ENCODE measurements around the gene TRIM15.
A peak's percentile ranks its signal among the peaks of the same experiment; 100 is the strongest.
"Not testable (repeated sequence)": the region's sequence is repeated elsewhere in the genome, so short reads cannot be mapped to it uniquely, and the experiment has no call there.

Gene TRIM15

DNA sequence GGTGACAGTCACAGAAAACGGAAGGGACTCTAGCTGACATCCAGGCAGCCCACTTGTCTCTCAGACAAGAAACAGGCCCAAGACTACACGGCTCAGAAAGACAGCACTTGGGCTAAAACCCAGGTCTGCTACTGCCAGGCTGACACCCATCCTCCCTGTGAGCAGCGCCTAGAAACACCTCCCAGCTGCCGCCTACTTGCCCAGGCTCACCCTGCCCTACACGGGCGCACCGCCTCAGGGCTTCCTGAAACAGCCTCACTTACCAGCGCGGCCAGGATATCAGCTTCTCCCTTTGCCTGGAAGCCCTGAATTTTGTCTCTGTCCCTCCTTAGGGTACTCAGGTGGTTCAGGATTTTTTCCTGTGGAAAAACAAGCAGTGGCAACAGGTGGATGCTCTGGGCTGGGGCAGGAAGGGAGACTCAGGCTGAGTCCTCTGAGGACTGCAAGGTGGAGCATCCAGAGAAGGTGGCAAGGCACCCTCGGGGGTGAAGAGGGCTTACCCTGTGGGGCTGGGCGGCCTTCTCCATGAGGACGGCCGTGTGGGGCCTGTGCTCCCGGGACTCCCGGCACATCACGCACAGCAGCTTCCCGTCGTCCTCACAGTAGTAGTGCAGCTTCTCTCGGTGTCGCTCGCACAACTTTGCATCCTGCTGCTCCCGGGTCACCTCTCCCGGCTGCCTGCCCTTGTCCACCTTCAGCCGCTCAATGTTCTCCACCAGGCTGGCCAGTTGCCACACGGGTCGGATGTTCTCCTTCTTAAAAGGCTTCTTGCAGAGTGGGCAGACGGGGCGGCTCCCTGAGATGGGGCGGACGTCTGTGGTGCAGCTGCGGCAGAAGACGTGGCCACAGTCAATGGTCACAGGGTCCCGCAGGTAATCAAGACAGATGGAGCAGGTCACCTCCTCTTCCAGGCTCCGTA, 35.1 kb downstream of the TRIM15 start:
- DNase-seq (ENCODE audit: low read depth, low spot score): no peak

DNA sequence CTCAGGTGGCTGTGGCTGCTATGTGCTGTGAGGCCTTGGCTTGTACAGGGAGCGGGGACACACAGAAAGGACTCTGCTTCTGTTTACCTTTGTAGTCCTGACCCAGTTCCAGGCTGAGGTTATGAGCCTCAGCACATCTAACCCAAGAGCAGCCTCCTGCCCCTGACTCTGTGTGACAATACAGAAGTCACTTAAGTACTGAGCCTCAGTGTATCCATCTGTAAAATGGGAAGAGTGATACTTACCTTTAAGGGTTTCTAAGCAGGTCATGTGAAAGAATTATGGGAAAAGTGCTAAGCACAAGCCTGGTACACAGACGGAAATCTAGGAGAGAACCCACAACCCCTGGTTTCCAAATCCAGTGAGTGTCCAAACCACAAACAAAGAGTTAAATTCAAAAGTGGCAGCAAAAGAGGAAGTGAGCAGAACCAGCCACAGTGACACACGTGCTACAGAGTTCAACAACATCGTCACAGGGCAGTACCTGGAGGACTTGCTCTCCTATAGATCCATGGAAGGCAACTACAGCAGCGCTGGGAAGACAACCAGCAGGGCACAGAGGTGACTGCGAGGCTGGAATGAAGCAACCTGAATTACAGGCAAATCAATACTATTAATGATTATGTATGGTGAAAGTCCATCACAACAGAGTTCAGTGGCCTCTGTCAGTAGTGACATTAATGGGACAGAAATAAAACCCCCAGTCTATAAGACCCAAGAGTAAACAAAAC, 37.4 kb downstream of the TRIM15 start:
- DNase-seq (ENCODE audit: low read depth, low spot score): no peak

DNA sequence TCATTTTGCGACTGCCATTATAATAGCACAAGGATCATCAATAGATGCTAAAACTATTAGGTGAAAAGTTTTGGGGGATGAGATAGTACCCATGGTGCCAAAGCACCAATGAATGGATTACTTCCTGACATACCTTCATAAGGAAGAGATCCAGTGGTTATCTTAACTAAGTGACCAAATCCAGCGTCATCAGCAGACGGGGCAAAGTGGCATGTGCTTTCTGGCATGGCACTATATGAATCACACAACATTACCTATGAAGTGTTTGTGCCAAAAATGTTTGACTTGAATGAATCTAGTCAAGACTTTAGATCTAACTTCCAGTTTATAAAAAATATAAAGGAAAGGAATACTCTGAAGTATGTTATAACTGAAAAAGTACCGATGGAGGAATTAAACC, 39.0 kb downstream of the TRIM15 start:
- no peak for DNase-seq (ENCODE audit: low read depth, low spot score)

DNA sequence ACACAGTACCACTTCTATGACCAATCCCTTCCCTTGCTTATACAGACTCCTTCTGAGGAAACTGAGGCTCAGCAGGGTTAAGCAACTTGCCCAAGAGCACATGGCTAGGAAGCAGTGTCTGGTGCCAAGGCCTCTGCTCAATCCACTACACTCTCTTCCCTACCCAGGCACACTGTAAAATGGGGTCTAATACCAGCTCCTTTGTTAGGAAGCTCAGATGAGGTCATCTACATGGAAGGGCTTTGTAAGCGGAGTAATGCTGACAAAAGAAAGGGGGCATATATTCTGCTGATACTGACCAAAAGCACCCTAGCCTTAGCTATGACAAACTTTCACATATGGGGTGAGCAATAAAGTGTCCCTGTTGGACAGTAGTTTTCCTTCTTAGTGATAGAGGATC, 40.8 kb downstream of the TRIM15 start:
- DNase-seq (ENCODE audit: low read depth, low spot score): no peak

DNA sequence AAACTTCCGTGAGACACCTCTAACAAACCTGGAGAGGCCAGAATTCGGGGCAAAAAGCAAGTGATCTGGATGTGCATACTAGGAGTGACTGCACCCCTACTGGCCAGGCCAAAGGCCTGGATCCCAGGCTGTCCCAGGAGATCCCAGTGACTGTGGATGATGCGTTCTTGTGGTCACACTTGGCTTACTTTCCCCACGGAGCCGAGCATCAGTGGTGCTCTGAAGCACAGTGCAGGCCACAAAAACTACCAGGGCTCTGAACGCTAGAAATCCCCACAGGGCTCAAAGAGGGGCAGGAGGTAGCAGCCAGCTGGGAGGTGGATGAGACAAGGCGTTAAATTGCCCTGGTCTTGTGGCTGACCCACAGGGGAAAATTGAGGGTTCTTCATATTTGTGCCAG, 42.8 kb downstream of the TRIM15 start:
- DNase-seq (ENCODE audit: low read depth, low spot score): no peak

DNA sequence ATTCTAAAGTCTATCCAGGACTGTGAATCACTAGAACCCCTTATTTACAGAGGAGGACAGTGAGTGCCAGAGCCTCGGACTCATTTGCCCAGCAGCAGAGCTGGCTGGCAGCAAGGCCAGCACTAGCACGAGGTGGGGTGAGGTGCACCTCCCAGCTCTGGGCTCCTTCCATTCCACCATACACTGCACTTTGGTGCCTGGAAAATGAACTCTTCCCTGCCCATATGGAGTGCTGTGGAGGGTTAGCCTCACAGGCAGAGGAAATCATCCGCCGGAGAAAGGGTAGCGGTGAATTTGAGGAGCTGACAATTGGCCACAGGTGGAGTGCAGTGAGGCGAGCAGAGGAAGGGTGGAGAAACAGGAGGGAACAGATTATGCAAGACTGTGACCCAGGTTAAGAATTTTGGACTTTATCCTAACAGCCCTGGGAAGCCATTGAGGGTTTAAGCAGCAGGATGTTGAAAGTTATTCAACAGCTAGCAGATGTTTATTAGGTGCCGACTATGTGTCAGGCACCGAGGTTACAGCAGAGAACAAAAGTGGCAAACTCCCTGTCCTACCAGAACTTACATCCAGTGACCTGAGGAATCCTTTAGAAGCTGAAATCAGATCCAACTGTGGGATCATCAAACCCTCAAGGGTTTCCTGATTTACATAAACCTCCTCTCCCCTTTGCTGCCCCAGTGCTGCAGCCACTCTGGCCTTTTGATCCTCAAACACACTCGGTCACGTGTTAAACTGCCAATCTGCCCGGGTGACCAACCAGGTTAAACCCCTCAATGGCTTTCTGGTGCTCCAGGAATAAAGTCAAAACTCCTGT, 43.7 kb downstream of the TRIM15 start:
- peak; percentile 73 for DNase-seq (ENCODE audit: low read depth, low spot score)

DNA sequence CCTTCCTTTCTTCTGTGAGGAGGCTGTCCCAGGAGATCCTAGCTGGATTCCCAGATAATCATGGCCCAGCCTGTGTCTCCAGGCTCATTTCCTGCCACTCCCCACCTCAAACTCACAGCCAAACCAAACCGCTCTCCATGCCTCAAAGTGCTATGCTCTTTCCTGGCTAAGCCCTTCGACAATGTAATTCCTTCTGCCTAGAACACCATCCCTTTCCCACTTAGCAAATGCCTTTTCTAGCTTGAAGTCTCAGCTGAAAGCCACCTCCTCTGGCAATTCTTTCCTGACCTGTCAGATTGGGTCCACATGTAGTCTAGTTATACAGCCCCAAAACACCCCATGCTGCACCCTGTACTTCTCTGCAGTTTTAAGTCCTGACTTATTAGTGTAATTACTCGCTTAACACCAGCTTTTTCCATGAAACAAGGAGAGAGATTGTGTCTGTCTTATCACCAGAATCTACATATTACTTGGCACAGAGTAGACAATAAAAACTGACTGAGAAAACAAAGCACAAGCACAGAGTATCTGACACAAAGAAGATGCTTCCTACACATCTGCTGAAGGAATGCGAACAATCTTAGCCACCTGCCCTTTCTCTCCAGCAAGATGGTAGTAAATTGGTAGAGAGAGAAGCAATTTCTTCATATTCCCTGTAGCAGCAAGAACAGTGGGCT, 44.4 kb downstream of the TRIM15 start:
- no peak for DNase-seq (ENCODE audit: low read depth, low spot score)

DNA sequence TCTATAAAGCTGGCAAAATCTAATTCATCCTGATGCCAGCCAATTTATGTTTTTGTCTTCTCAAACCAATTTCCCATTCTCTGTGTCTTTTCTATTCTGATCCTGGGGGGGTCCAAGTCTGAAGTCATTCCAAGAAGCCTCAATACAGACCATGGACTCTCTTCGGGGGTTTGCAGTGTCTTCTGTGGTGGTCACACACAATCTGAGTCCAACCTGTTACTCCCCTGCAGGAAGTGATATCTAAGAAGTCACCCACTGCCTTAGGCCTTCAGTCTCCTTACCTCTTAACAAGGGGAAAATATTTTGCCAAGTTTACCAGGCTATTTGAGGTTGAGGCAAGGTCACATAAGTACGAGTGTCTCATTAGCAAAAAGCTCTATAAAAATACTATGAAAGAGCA, 48.0 kb downstream of the TRIM15 start:
- no peak for DNase-seq (ENCODE audit: low read depth, low spot score)

DNA sequence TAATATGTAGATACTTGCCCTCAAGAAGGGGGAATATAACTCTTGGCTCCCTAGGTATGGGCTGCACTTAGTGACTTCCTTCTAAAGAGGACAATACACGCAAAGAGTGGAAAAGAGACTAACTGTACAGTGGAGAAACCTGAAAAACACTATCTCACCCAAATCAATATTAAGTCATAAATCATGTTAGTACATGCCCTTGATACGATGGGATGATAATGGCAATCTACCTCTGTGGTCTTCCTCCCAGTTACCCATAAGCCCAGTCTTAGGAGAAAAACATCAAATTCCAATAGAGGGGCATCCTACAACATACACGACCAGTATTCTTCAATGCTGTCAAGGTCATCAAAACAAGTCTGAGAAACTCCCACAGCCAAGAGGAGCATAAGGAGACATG, 48.6 kb downstream of the TRIM15 start:
- DNase-seq (ENCODE audit: low read depth, low spot score): no peak

DNA sequence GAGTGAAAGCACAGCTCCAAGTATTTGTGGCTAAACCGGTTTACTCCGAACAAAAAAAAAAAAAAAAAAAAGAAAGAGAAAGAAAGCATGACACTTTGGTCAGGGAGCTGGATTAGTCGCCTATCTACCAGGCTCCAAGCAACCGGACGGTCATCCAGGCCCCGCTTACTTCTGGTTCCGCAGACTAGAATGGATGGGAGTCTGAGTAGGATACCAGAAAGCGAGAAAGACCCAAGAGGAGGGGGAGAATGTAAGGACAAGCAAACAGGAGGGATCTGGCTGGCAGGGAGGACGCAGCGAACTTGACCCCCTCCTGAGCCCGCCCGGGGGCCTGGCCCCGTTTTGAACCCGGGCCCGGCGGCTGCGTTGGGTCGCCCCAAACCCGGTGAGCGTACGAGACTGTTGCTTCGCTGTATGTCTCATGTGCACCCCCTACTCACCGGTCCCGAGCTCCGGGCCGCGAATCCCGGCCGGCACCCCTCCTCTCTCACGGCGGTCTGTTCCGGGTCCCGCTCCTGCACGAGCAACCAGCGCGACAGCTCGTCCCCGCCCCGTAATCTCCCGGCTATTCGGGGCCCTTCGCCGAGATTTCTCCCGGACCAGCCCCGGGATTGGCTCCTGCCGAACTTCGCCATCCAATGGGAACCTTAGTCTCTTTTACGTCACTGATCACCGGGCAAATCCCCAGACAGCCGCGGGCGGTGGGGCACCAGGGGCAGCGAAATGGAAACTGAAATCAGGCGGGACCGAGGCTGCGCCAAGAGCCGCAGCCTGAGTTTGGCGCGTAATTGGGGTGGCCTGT, 49.7 kb downstream of the TRIM15 start, which contains the start of gene TRIM26:
Gene TRIM26, minus strand, starts transcription at position 542 of the 802 bp plus-strand sequence. CDS start 14,303 bp downstream, outside the sequence.
- peak; percentile 99 for DNase-seq (ENCODE audit: low read depth, low spot score)

DNA sequence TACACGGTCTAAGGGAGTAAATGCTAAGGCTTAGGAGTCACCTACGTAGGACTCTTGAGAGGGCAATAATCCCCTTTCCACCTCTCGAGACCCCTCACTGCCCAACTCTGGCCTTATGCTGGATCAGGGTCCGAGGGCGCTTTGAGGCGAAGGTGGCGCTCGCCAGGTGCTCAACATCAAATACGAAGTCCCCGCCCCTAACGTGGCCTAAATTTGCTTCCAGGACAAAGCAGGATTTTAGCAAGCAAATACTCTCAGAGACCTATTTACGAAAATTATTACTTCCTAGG, 50.3 kb downstream of the TRIM15 start:
- no peak for DNase-seq (ENCODE audit: low read depth, low spot score)

DNA sequence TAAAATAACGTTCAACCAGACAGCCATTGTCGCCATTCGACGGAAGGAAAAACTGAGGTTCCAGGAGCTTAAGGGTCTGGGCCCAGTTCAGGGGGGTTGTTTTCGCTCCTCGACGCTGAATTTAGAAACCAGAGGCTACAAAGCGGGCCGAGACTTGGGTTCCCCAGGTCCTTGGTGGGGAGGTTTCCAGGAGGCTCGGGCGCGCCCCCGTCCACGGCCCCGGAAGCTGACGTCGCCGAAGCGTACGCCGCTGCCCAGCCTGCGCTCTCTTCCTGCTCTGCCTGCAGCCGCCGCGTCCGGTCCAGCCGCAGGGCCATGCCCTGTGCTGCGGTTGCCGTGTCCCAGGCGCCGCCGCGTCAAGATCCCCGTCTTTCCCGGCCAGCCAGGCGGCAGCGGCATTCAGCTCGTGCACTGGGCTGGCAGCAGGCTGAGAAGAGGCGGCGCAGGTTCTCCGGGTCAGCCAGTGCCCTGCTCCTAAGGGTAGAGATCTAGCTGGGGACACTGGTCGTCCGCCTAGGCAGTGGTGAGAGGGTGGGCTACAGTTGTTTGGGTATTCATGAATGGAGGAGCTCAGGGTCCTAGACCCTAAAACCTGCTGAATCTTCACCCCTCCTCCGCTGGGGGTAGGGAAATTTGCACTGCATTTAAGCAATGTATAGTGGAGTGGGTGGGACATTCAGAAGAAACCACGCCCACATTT, 50.8 kb downstream of the TRIM15 start:
- peak; percentile 82 for DNase-seq (ENCODE audit: low read depth, low spot score)

DNA sequence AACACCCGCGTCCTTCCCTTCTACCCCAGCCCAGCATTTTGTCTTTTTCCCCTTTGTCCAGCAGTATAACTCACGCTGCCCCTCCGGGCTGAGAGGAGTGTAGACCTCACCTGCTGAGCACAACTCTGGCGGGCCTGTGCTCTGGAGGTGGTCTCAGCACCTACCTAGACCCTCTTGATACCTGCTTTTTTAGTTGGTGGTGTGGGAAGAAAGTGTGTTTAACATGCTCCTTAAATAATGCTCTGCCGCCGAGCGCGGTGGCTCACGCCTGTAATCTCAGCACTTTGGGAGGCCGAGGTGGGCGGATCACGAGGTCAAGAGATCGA, 51.3 kb downstream of the TRIM15 start:
- DNase-seq (ENCODE audit: low read depth, low spot score): no peak

DNA sequence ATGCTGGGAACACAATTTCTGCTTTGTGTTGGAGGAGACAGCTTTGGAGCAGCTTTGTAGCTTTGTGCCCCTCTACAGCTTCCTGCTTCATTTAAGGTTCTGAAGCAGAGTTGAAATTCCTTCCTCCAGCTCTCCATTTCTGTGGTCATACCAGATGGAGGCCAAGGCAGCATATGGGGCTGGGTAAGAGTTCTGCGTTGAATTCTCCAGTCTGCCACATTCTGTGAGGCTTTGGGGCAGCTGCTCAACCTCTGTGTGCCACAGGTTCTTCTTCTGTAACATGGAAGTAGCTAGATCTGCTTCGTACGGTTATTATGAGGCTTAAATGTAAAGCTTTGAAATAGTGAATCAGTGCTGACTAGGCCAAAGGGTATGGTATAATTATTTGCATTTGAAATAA, 52.8 kb downstream of the TRIM15 start:
- DNase-seq (ENCODE audit: low read depth, low spot score): no peak

DNA sequence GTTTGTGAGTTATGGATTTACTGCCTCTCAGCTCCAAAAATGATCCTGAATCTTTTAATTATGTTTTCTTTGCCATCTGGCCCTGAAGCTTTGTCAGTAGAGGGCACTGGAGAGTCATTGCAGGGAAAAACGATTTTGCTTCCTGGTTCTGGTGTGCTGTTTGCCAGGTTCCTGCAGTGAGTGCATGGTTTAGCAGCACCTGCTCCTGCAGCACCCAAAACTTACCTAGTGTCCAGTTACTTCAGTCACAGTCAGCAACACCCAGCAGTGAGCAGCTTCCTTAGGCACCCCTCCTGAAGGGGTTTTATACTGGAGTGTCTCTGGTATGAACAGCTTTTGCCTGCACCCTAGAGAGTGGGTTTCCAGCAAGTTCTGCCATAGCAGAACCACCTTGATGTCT, 55.9 kb downstream of the TRIM15 start:
- DNase-seq (ENCODE audit: low read depth, low spot score): peak; percentile 67

DNA sequence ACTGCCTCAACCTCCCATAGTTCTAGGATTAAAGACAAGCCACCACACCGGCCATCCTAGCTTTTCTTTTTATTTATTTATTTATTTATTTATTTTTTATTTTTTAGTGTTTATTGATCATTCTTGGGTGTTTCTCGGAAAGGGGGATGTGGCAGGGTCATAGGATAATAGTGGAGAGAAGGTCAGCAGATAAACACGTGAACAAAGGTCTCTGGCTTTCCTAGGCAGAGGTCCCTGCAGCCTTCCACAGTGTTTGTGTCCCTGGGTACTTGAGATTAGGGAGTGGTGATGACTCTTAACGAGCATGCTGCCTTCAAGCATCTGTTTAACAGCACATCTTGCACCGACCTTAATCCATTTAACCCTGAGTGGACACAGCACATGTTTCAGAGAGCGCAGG, 58.0 kb downstream of the TRIM15 start:
- not testable (repeated sequence) for DNase-seq (ENCODE audit: low read depth, low spot score)

DNA sequence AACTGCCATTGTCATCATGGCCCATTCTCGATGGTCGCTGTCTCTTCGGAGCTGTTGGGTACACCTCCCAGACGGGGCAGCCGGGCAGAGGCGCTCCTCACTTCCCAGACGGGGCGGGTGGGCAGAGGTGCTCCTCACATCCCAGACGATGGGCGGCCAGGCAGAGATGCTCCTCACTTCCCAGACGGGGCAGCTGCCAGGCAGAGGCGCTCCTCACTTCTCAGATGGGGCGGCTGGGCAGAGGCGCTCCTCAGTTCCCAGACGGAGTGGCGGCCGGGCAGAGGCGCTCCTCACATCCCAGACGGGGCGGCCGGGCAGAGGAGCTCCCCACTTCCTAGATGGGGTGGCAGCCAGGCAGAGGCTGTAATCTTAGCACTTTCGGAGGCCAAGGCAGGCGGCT, 58.6 kb downstream of the TRIM15 start:
- DNase-seq (ENCODE audit: low read depth, low spot score): not testable (repeated sequence)

Measured in ELF-1 (cell line).